ENCODE measurements around the gene ZNF331. TPM values are rescaled to one million over a fixed set of nuclear protein-coding genes. Genes with fewer than 3 reads are reported as not detected.

The ZNF331 gene
- total RNA-seq, 1 donor from 2014 or later, result 25.7 TPM

DNA sequence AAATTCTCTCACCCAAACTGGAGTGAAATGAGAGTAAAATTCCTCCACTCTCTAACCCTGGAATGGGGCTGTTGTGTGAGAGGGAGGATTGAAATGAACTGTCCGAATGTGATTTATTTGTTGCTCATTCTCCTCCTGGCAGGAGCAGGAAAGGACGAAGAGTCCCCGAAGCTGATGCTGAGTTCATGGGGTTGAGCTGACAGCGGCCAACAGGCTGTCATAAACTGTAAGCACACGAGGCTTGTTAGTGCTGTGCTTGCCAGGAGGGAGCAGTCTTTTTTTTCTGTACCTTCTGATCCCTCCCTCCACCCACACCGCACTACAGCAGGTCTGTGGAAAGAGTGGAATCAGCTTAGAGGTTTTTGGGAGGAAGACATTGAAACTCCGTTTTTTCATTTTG, 33.1 kb upstream of the ZNF331 start:
- H3K27ac Mint-ChIP-seq, result no peak overlapping the region
- peaks cover 3% of the 10 kb centered on the region for H3K27me3 Mint-ChIP-seq
- H3K4me3 Mint-ChIP-seq, result peak overlapping the region; percentile 69
- no peaks in the 10 kb centered on the region for H3K9me3 Mint-ChIP-seq
- H3K36me3 Mint-ChIP-seq, result no peaks in the 10 kb centered on the region
- TF ChIP-seq, protein P1, sequence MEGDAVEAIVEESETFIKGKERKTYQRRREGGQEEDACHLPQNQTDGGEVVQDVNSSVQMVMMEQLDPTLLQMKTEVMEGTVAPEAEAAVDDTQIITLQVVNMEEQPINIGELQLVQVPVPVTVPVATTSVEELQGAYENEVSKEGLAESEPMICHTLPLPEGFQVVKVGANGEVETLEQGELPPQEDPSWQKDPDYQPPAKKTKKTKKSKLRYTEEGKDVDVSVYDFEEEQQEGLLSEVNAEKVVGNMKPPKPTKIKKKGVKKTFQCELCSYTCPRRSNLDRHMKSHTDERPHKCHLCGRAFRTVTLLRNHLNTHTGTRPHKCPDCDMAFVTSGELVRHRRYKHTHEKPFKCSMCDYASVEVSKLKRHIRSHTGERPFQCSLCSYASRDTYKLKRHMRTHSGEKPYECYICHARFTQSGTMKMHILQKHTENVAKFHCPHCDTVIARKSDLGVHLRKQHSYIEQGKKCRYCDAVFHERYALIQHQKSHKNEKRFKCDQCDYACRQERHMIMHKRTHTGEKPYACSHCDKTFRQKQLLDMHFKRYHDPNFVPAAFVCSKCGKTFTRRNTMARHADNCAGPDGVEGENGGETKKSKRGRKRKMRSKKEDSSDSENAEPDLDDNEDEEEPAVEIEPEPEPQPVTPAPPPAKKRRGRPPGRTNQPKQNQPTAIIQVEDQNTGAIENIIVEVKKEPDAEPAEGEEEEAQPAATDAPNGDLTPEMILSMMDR (conservative IDR thresholded peaks at IDR 0.05), result no peak
- no peak for DNase-seq (ENCODE audit: extremely low spot score, unreplicated experiment)
- H3K4me1 Mint-ChIP-seq (ENCODE audit: unreplicated experiment), result peaks cover 15% of the 10 kb centered on the region

DNA sequence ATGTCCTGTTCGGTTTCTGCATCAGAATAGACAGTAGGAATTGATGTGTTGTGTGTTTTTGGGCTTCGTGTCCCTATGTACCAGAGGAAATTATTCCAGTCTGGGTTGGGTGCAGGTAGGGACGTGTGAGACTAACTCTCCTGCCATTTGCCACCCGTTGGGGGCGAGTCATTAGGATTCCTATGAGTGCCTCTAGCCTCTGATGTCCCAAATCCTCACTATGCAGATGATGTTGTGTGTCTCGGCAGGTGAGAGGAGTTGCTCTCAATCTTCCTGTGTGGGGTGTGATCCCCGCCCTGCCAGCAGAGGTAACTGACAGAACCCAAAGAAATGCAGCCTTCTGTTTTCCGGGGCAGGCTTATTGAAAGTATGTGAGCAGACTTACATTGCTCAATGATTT, 31.2 kb upstream of the ZNF331 start:
- DNase-seq (ENCODE audit: extremely low spot score, unreplicated experiment), result no peak
- TF ChIP-seq, protein P1 (conservative IDR thresholded peaks at IDR 0.05), result no peak
- H3K4me1 Mint-ChIP-seq (ENCODE audit: unreplicated experiment), result peaks cover 15% of the 10 kb centered on the region
- peaks cover 3% of the 10 kb centered on the region for H3K27me3 Mint-ChIP-seq
- no peak overlapping the region for H3K27ac Mint-ChIP-seq
- H3K36me3 Mint-ChIP-seq, result no peaks in the 10 kb centered on the region
- H3K4me3 Mint-ChIP-seq, result no peak overlapping the region
- H3K9me3 Mint-ChIP-seq, result no peaks in the 10 kb centered on the region

DNA sequence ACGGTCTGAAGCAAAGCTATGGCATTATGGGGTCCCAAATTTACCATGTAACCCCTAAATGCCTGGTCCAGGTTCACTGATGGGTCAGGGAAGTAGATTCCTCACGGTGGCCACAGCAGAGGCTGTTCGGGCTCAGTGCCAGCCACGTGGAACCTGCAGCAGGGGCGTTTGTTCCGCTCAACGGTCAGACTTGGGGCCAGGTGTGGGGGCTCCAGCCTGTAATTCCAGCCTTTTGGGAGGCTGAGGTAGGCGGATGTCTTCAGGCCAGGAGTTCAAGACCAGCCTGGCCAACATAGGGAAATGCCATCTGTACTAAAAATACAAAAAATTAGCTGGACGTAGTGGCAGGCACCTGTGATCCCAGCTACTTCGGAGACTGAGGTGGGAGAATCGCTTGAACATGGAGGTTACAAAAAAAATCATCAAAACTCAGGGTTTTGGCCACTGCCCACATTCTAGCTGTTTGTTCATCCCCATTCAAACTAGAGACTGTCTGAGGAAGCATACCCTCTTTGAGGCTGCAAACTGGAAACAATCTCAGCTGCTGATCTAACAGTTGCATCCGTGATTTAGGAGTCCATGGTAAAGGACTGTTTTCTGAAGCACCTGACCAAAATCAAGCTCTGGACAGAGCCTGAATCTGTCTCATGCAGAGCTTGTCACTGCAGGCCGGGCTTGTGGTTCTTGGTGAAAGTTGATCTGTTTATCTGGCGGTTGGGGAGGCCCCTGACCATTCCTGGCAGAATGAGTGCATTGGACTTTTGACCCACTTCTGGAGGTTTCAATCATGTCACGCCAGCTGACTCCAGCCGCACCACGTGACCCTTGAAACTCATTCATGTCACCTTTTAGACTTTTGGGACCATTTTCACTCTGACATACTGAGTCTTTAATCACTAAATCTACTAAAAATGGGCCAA, 30.2 kb upstream of the ZNF331 start:
- Mint-ChIP-seq H3K27ac (no peak overlapping the region), H3K36me3 (no peaks in the 10 kb centered on the region), H3K9me3 (no peaks in the 10 kb centered on the region), H3K27me3 (peaks cover 3% of the 10 kb centered on the region), H3K4me1 (ENCODE audit: unreplicated experiment) (peaks cover 15% of the 10 kb centered on the region), H3K4me3 (no peak overlapping the region)
- DNase-seq (ENCODE audit: extremely low spot score, unreplicated experiment), result no peak
- TF ChIP-seq, protein P1 (conservative IDR thresholded peaks at IDR 0.05), result no peak

DNA sequence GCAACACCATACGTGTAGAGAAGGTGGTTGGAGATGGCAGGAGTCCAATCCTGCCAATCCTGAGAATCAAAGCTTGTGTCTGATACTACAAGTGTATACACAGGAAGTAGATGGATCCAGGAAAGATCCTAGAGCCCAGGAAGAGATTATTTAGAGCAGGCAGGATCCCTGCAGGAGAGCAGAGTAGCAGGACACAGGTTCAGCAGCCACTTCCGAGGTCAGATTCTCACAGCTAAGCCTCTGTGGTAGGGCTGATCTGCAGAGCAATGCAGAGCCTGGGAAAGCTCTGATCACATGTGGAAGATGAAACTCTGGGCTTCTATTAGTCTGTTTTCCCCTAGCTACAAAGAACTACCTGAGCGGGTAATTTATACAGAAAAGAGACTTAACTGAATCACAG, 28.5 kb upstream of the ZNF331 start:
- peaks cover 3% of the 10 kb centered on the region for H3K27me3 Mint-ChIP-seq
- H3K4me1 Mint-ChIP-seq (ENCODE audit: unreplicated experiment), result peaks cover 12% of the 10 kb centered on the region
- no peak overlapping the region for H3K4me3 Mint-ChIP-seq
- H3K9me3 Mint-ChIP-seq, result no peaks in the 10 kb centered on the region
- no peaks in the 10 kb centered on the region for H3K36me3 Mint-ChIP-seq
- TF ChIP-seq, protein P1 (conservative IDR thresholded peaks at IDR 0.05), result no peak
- DNase-seq (ENCODE audit: extremely low spot score, unreplicated experiment), result no peak
- H3K27ac Mint-ChIP-seq, result no peak overlapping the region

DNA sequence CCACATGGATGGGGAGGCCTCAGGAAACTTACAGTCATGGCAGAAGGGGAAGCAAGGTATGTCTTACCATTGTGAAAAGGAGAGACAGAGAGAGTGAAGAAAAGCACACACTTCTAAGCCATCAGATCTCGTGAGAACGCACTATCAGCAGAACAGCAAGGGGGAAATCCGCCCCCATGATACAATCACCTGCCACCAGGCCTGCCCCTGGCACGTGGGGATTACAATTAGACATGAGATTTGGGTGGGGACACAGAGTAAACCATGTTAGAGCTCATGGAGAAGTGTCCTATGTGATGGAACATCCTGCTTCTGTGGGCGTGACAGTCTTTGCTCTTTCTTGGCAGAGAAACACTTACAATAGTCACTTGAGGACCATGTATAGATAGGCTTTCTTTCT, 28.1 kb upstream of the ZNF331 start:
- Mint-ChIP-seq H3K27ac (no peak overlapping the region), H3K4me1 (ENCODE audit: unreplicated experiment) (peaks cover 8% of the 10 kb centered on the region), H3K4me3 (no peak overlapping the region), H3K27me3 (peaks cover 3% of the 10 kb centered on the region), H3K9me3 (no peaks in the 10 kb centered on the region), H3K36me3 (no peaks in the 10 kb centered on the region)
- TF ChIP-seq, protein P1 (conservative IDR thresholded peaks at IDR 0.05), result no peak
- DNase-seq (ENCODE audit: extremely low spot score, unreplicated experiment), result no peak

All from type B pancreatic cell (in vitro differentiated cells).